Right cardiac atrium (tissue), 5 donors: Measurements from ENCODE around the gene HSPA9. TPM values are rescaled to one million over a fixed set of nuclear protein-coding genes. Genes with fewer than 3 reads are reported as not detected.

Experiments
- ATAC-seq, 2 donors: fragments of 200-7000 bp; cut with Tn5 transposase; one replicate each; pipeline versions ENCODE4 v1.8.0 to v1.9.1; 2020; ENCODE audit warnings: moderate library complexity in 2 of 2, mild to moderate bottlenecking in 1 of 2
- DNase-seq, 3 donors: peaks; one replicate each; pipeline ENCODE4 v3.0.0-alpha.2; 2020
- H3K27ac ChIP-seq: one replicate; pipeline ENCODE4 v1.5.1; 2013; ENCODE audit warnings: mild to moderate bottlenecking, low read length, control low read depth, moderate library complexity
- H3K27me3 ChIP-seq: one replicate; pipeline ENCODE4 v1.6.1; 2013; ENCODE audit not compliant: control insufficient read depth, insufficient read depth
- H3K4me1 ChIP-seq: one replicate; pipeline ENCODE4 v1.6.1; 2013; ENCODE audit warnings: low read length; ENCODE audit not compliant: control insufficient read depth, insufficient read depth
- H3K4me3 ChIP-seq: one replicate; pipeline ENCODE4 v1.5.1; 2013; ENCODE audit warnings: low read length, control low read depth
- H3K9me3 ChIP-seq: one replicate; pipeline ENCODE4 v1.6.1; 2013; ENCODE audit warnings: low read length; ENCODE audit not compliant: control insufficient read depth
- WGBS: extraction: QIAGEN DNeasy Blood & Tissue Kit; methylation state at CpG from one replicate; pipeline ENCODE4 v1.1.7; 2013; 5-methylcytosine and 5-hydroxymethylcytosine counted together
- intact Hi-C, 4 donors: fragments of 100-400 bp; cut with DNase I; formaldehyde crosslinking; loops; one replicate each; pipeline versions ENCODE4 v1.11.0 to v1.14.0; 2022 to 2023
- polyA plus RNA-seq: library from polyadenylated mRNA; stranded (reverse); fragments of 200-250 nt; gene quantifications from one replicate; pipeline ENCODE4 v1.2.3, GENCODE V29; 2013
- total RNA-seq, 4 donors: library from RNA; stranded (reverse); fragmentation: NEBNext Ultra II Directional; extraction: Animal tissue kit (Norgen Biotek cat#: 25700); gene quantifications; one replicate each; pipeline ENCODE4 v1.2.1, GENCODE V29; 2021
- donor health status: healthy with polysubstance abuse.
- donor health status: DM: no; HTN: yes; CAD: no.
- donor health status: DM: no; HTN: no; CAD: no.
- donor health status: DM: no; HTN: yes; CAD: no; lungs with severe emphysema.
- donor health status: DM: yes; HTN: yes; CAD: no.

The HSPA9 gene
- total and polyA plus RNA-seq, 5 donors = 170 to 242 (median 238) TPM

GRCh38 chr5:138595180-138595795, 20.1 kb upstream of the HSPA9 start:
- H3K4me3 ChIP-seq = no peak overlapping the region
- WGBS = 88% methylated on average over 4 of the region's 4 CpGs
- H3K27me3 ChIP-seq = no peaks in the 10 kb centered on the region
- no peak for ATAC-seq
- intact Hi-C loops = no loop called here
- no peaks in the 10 kb centered on the region for H3K4me1 ChIP-seq
- H3K9me3 ChIP-seq = no peaks in the 10 kb centered on the region
- H3K27ac ChIP-seq = no peak overlapping the region
- DNase-seq = no peak

DNA sequence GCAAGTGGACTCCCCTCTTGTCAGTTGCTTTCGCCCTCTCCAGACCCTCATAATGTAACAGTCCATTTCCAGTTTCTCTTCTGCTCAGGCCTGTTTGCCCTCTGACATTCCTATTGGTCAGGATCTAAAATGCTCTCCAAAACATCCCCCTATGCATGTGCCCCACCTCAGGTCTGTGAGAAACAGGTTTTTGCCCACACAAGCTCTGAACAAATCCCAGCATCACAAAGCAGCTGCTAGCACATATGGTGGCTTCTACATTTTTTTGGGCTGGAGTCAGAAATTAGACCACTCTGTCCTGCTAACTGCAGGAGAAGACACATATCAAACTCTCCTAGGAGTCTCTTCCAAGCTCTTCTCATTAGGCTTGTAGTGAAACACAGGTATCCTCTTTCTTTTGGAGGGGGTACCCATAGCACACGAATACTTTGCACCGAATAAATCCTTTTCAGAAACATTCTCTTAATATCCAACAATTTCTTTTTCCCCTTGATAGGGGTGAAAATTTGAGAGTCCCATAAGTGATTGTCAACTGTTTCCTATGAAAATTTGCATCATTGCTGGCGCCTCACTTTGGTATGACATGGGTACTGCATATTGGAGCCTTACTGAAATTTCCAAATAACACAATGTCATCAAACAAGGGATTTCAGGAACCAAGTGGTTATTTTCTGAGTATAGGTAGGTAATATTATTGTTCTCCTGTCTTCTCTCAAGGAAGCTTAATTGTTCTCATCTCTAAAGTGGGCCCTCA, 19.3 kb upstream of the HSPA9 start:
- DNase-seq (no peak), ATAC-seq (no peak)
- Histone ChIP-seq H3K27me3 (no peaks in the 10 kb centered on the region), H3K4me3 (no peak overlapping the region), H3K27ac (no peak overlapping the region), H3K9me3 (no peaks in the 10 kb centered on the region), H3K4me1 (no peaks in the 10 kb centered on the region)
- 94% methylated on average over 4 of the region's 4 CpGs for WGBS
- intact Hi-C loops = no loop called here

DNA sequence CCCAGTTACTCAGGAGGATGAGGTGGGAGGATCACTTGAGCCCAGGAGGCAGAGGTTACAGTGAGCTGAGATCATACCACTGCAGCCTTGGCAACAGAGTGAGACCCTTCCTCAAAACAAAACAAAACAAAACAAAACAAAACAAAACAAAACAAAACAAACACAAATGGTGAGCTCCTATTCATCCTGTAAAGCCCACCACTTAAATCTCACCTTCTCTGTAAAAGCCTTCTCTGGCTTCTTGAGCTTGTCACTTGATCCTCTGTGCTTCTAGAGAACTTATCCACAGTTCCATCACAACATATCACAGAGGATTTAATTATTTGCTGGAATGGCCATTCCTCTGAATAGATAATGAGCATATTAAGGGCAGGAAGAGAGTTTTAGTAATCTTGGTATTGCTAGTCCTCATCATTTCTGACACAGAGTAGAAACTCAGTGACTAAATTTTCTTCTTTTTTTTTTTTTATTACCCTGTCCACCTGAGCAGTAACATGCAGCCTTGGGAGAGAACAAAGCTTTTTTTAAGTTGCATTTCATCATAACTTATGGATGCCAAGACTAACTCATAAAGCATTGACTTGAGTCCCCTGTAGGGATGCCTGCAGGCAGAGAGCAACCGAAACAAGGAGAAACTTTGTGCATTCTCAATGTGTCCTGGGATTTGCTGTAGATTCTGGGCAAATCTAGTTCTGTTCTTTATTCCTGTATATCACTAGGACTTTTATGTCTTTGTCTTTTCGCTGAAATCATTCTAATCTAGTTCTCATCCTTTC, 13.0 kb upstream of the HSPA9 start:
- 88% methylated on average over 2 of the region's 2 CpGs for WGBS
- no peak overlapping the region for H3K4me3 ChIP-seq
- no peaks in the 10 kb centered on the region for H3K4me1 ChIP-seq
- ATAC-seq = no peak
- no peak overlapping the region for H3K27ac ChIP-seq
- no peaks in the 10 kb centered on the region for H3K9me3 ChIP-seq
- intact Hi-C loops = loop anchor here in 2 of 4 donors (10.0 kb wide), 2 partner anchors 667 to 677 kb away; no protein-coding TSS in a partner anchor
- no peak for DNase-seq
- no peaks in the 10 kb centered on the region for H3K27me3 ChIP-seq

DNA sequence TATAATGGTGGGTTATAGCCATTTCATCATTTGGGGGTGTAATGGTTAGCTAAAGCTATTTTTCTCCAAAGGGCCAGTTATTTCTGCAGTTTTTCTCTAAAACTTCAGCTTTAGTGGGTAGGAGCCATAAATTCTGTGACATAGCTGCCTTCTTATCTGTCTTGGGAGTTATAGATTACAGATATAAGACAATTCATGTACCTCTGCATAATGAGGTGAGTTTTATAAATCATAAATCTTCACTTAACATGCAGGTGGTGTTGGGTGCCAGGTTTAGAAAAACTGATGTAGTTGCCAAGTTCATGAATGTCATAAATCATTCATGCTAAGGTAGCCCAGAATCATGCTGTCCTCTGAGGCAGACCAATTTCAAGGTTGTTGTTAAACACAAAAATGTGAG, 10.0 kb upstream of the HSPA9 start:
- no peaks in the 10 kb centered on the region for H3K27me3 ChIP-seq
- no peaks in the 10 kb centered on the region for H3K9me3 ChIP-seq
- ATAC-seq (no peak), DNase-seq (no peak)
- intact Hi-C loops = loop anchor here in 2 of 4 donors (10.0 kb wide), 2 partner anchors 670 to 680 kb away; no protein-coding TSS in a partner anchor
- H3K4me1 ChIP-seq = no peaks in the 10 kb centered on the region
- H3K27ac ChIP-seq = no peak overlapping the region
- no peak overlapping the region for H3K4me3 ChIP-seq

GRCh38 chr5:138583984-138584637, 8.9 kb upstream of the HSPA9 start:
- Histone ChIP-seq H3K27ac (no peak overlapping the region), H3K4me3 (no peak overlapping the region), H3K9me3 (no peaks in the 10 kb centered on the region), H3K27me3 (no peaks in the 10 kb centered on the region), H3K4me1 (no peaks in the 10 kb centered on the region)
- DNase-seq (no peak), ATAC-seq (no peak)
- 75% methylated on average over 8 of the region's 8 CpGs for WGBS
- intact Hi-C loops = loop anchor here in 2 of 4 donors (10.0 kb wide), 2 partner anchors 671 to 681 kb away; no protein-coding TSS in a partner anchor

DNA sequence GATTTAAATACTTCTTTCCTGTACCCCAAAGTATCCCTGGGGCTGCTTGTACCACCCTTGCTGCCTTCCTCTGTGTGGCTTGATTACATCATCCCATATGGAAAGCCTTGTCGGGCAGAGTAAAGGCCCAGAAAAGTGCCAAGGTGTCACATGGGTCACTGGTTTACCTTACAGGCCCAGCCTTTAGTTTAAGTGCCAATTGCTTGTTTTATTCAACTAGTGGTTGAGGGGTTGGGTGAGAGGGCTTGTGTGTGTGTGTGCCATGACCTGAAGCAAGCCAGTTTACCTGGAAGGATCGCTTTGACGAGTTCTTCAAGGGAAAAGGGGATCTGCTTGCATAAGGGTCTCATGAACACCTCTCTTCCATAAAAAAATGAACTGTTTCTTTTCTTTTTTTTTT, 7.8 kb upstream of the HSPA9 start:
- no peak overlapping the region for H3K4me3 ChIP-seq
- intact Hi-C loops = loop anchor here in 2 of 4 donors (10.0 kb wide), 2 partner anchors 672 to 682 kb away; no protein-coding TSS in a partner anchor
- no peak overlapping the region for H3K27ac ChIP-seq
- no peak for ATAC-seq
- no peak for DNase-seq
- WGBS = 92% methylated on average over 3 of the region's 3 CpGs
- H3K4me1 ChIP-seq = no peaks in the 10 kb centered on the region
- H3K27me3 ChIP-seq = no peaks in the 10 kb centered on the region
- H3K9me3 ChIP-seq = no peaks in the 10 kb centered on the region

DNA sequence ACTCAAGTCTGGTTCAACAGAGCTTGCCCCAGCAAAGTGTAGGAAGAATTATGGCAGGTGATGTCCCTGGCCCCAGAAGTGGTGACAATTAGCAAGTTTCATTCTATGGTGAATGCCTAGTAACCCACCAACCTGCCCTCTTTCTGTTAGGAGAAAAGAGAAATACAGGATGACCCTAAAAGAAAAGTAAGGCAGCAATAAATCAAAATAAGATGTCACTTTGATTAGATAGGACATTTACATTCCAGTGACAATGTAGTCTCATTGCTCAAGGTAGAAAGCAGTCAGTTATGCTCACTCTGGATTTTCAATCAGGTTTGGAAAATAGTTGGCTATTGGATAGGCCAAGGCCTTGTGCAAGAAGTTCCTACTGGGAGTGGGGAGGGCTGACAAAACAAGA, 5.6 kb upstream of the HSPA9 start:
- intact Hi-C loops = loop anchor here in 2 of 4 donors (10.0 kb wide), 2 partner anchors 674 to 684 kb away; no protein-coding TSS in a partner anchor

GRCh38 chr5:138580001-138580400, 4.8 kb upstream of the HSPA9 start:
- Histone ChIP-seq H3K4me3 (no peak overlapping the region), H3K4me1 (no peaks in the 10 kb centered on the region), H3K9me3 (no peaks in the 10 kb centered on the region), H3K27ac (no peak overlapping the region), H3K27me3 (no peaks in the 10 kb centered on the region)
- DNase-seq = no peak
- intact Hi-C loops = loop anchor here in 2 of 4 donors (10.0 kb wide), 2 partner anchors 675 to 685 kb away; no protein-coding TSS in a partner anchor
- WGBS = 95% methylated on average over 2 of the region's 2 CpGs
- ATAC-seq = no peak

More for the DNA sequence above, 5.6 kb upstream of the HSPA9 start:
- no peak overlapping the region for H3K4me3 ChIP-seq
- H3K4me1 ChIP-seq = no peaks in the 10 kb centered on the region
- DNase-seq = no peak
- no peaks in the 10 kb centered on the region for H3K9me3 ChIP-seq
- H3K27ac ChIP-seq = no peak overlapping the region
- ATAC-seq = no peak
- no peaks in the 10 kb centered on the region for H3K27me3 ChIP-seq

GRCh38 chr5:138579517-138579863, 4.3 kb upstream of the HSPA9 start:
- no peaks in the 10 kb centered on the region for H3K9me3 ChIP-seq
- DNase-seq = no peak
- no peak overlapping the region for H3K27ac ChIP-seq
- no peak overlapping the region for H3K4me3 ChIP-seq
- intact Hi-C loops = no loop called here
- no peaks in the 10 kb centered on the region for H3K4me1 ChIP-seq
- WGBS = 50% methylated on average over 2 of the region's 2 CpGs
- no peak for ATAC-seq
- H3K27me3 ChIP-seq = no peaks in the 10 kb centered on the region

DNA sequence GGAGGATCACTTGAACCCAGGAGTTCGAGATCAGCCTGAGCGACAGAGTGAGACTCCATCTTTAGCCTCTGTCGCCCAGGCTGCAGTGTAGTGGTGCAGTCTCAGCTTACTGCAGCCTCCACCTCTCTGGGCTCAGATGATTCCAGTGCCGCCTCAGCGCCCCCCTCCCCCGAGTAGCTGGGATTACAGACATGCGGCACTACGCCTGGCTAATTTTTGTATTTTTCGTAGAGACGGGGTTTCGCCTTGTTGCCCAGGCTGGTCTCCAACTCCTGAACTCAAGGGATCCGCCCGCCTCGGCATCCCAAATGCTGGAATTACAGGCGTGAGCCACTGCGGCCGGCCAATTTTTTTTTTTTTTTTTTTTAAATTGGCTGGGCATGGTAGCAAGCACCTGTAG, 2.3 kb upstream of the HSPA9 start:
- no peak overlapping the region for H3K4me3 ChIP-seq
- intact Hi-C loops = no loop called here
- ATAC-seq (no peak), DNase-seq (peak in 2 of 3 donors; percentile 55 to 59)
- H3K27ac ChIP-seq = no peak overlapping the region
- no peaks in the 10 kb centered on the region for H3K9me3 ChIP-seq
- no peaks in the 10 kb centered on the region for H3K27me3 ChIP-seq
- no peaks in the 10 kb centered on the region for H3K4me1 ChIP-seq
- WGBS = 94% methylated on average over 17 of the region's 17 CpGs
